Epithelial cell of prostate (primary cell): Measurements from ENCODE around the gene THAP12.
"Not testable (repeated sequence)": the region's sequence is repeated elsewhere in the genome, so short reads cannot be mapped to it uniquely, and the experiment has no call there.

Experiments used
- DNase-seq: peaks from one replicate; pipeline ENCODE4 v3.0.0-alpha.2; 2011; ENCODE audit warnings: low read depth, low spot score
- H3K27ac ChIP-seq: fragments of 450-650 bp; 2 replicates; pipeline ENCODE4 v1.5.1; 2017; ENCODE audit warnings: mild to moderate bottlenecking

Gene THAP12

GRCh38 chr11:76329983-76330382, 50.9 kb downstream of the THAP12 start:
- DNase-seq, result no peak
- no peak overlapping the region for H3K27ac ChIP-seq

- no peak overlapping the region for H3K27ac ChIP-seq
- DNase-seq, result no peak
These were observed 51.8 kb downstream of the THAP12 start for GRCh38 chr11:76329084-76329648.

- DNase-seq, result no peak
- H3K27ac ChIP-seq, result no peak overlapping the region
These were observed 53.1 kb downstream of the THAP12 start for GRCh38 chr11:76327756-76328388.

- no peak overlapping the region for H3K27ac ChIP-seq
- no peak for DNase-seq
These were observed 53.7 kb downstream of the THAP12 start for GRCh38 chr11:76327202-76327601.

- H3K27ac ChIP-seq, result no peak overlapping the region
- no peak for DNase-seq
These were observed 55.7 kb downstream of the THAP12 start for GRCh38 chr11:76325185-76325584.

- no peak overlapping the region for H3K27ac ChIP-seq
- no peak for DNase-seq
These were observed 57.1 kb downstream of the THAP12 start for GRCh38 chr11:76323804-76324203.

GRCh38 chr11:76323375-76323774, 57.6 kb downstream of the THAP12 start:
- not testable (repeated sequence) for H3K27ac ChIP-seq, DNase-seq

- H3K27ac ChIP-seq, result no peak overlapping the region
- no peak for DNase-seq
These were observed 58.0 kb downstream of the THAP12 start for GRCh38 chr11:76322942-76323341.

- no peak overlapping the region for H3K27ac ChIP-seq
- no peak for DNase-seq
These were observed 58.4 kb downstream of the THAP12 start for GRCh38 chr11:76322540-76322939.

GRCh38 chr11:76321820-76322524, 59.0 kb downstream of the THAP12 start:
- no peak for DNase-seq
- no peak overlapping the region for H3K27ac ChIP-seq

GRCh38 chr11:76321340-76321739, 59.6 kb downstream of the THAP12 start:
- no peak overlapping the region for H3K27ac ChIP-seq
- DNase-seq, result no peak

GRCh38 chr11:76320929-76321328, 60.0 kb downstream of the THAP12 start:
- no peak for DNase-seq
- H3K27ac ChIP-seq, result no peak overlapping the region

- H3K27ac ChIP-seq, DNase-seq: not testable (repeated sequence)
These were observed 61.1 kb downstream of the THAP12 start for GRCh38 chr11:76319798-76320197.

- DNase-seq, result no peak
- no peak overlapping the region for H3K27ac ChIP-seq
These were observed 62.1 kb downstream of the THAP12 start for GRCh38 chr11:76318744-76319384.

GRCh38 chr11:76317296-76317695, 63.6 kb downstream of the THAP12 start:
- no peak for DNase-seq
- no peak overlapping the region for H3K27ac ChIP-seq

- H3K27ac ChIP-seq, result no peak overlapping the region
- DNase-seq, result no peak
These were observed 64.2 kb downstream of the THAP12 start for GRCh38 chr11:76316726-76317125.

- no peak for DNase-seq
- H3K27ac ChIP-seq, result no peak overlapping the region
These were observed 65.6 kb downstream of the THAP12 start for GRCh38 chr11:76315182-76315853.

GRCh38 chr11:76314741-76315090, 66.2 kb downstream of the THAP12 start:
- no peak overlapping the region for H3K27ac ChIP-seq
- peak; percentile 33 for DNase-seq

GRCh38 chr11:76313913-76314740, 66.8 kb downstream of the THAP12 start:
- H3K27ac ChIP-seq, result no peak overlapping the region
- DNase-seq, result no peak

GRCh38 chr11:76313271-76313670, 67.7 kb downstream of the THAP12 start:
- H3K27ac ChIP-seq, result no peak overlapping the region
- no peak for DNase-seq
